Natural killer cell (primary cell): ENCODE data around the gene RCOR3. TPM values are rescaled to one million over a fixed set of nuclear protein-coding genes. Genes with fewer than 3 reads are reported as not detected.
A peak's percentile ranks its signal among the peaks of the same experiment; 100 is the strongest.

Source experiments
- ATAC-seq, 3 donors: fragments of 150-1000 bp in 2 of 3; fragments of 200-7000 bp in 1 of 3; cut with Tn5 transposase; 1 replicate in 1 of 3; 2 replicates in 2 of 3; pipeline ENCODE4 v1.10.0; 2021; ENCODE audit warnings: mild to moderate bottlenecking in 2 of 3, moderate library complexity in 2 of 3
- DNase-seq, 2 donors: peaks; one replicate each; pipeline versions ENCODE4 v3.0.0 to v3.0.0-alpha.2; 2013 to 2021; ENCODE audit warnings: mixed read lengths in 1 of 2
- H3K27ac ChIP-seq: one replicate; pipeline ENCODE4 v1.5.1; 2013; ENCODE audit warnings: mild to moderate bottlenecking, low read length
- H3K27me3 ChIP-seq: one replicate; pipeline ENCODE4 v1.6.1; 2013; ENCODE audit warnings: low read length; ENCODE audit not compliant: control insufficient read depth, insufficient read depth
- H3K36me3 ChIP-seq: one replicate; pipeline ENCODE4 v1.6.1; 2013; ENCODE audit warnings: low read length; ENCODE audit not compliant: control insufficient read depth, insufficient read depth
- H3K4me1 ChIP-seq: one replicate; pipeline ENCODE4 v1.6.1; 2013; ENCODE audit warnings: low read length; ENCODE audit not compliant: control insufficient read depth, insufficient read depth
- H3K4me3 ChIP-seq: one replicate; pipeline ENCODE4 v1.5.1; 2013; ENCODE audit warnings: low read length
- H3K9me3 ChIP-seq: one replicate; pipeline ENCODE4 v1.6.1; 2013; ENCODE audit warnings: low read length; ENCODE audit not compliant: control insufficient read depth, insufficient read depth
- H3K27ac Mint-ChIP-seq, 2 donors: one replicate each; pipeline ENCODE4 v1.8.0; 2022; ENCODE audit warnings: mild to moderate bottlenecking in 2 of 2, mixed read lengths in 2 of 2, moderate library complexity in 1 of 2
- H3K27me3 Mint-ChIP-seq, 2 donors: one replicate each; pipeline ENCODE4 v1.8.0; 2022; ENCODE audit warnings: low read depth in 2 of 2, mixed read lengths in 2 of 2
- H3K36me3 Mint-ChIP-seq: one replicate; pipeline ENCODE4 v1.8.0; 2022; ENCODE audit warnings: mixed read lengths
- H3K4me1 Mint-ChIP-seq, 2 donors: one replicate each; pipeline ENCODE4 v1.8.0; 2022; ENCODE audit warnings: mixed read lengths in 2 of 2
- H3K4me3 Mint-ChIP-seq: one replicate; pipeline ENCODE4 v1.8.0; 2022; ENCODE audit warnings: mild to moderate bottlenecking, moderate library complexity, mixed read lengths
- H3K9me3 Mint-ChIP-seq, 2 donors: one replicate each; pipeline ENCODE4 v1.8.0; 2022; ENCODE audit warnings: mixed read lengths in 2 of 2
- CTCF ChIP-seq: fragments of 200-600 bp; IDR thresholded peaks from one replicate; pipeline ENCODE4 v1.8.0; 2022; ENCODE audit warnings: antibody characterized with exemption
- WGBS: methylation state at CpG from one replicate; pipeline ENCODE4 v1.1.7; 2013; ENCODE audit warnings: missing lambda C conversion rate; ENCODE audit not compliant: insufficient coverage; 5-methylcytosine and 5-hydroxymethylcytosine counted together
- intact Hi-C: fragments of 100-400 bp; cut with micrococcal nuclease; formaldehyde crosslinking; loops from one replicate; pipeline ENCODE4 v1.14.2; 2022
- total RNA-seq, 4 donors: library from RNA; stranded (reverse); fragments of 120-200 nt in 1 of 4; gene quantifications; one replicate each; pipeline versions ENCODE4 v1.2.3 to v1.2.4, GENCODE V29; 2013 to 2022

The RCOR3 gene
- total RNA-seq, 3 donors from 2014 or later (not counting 1 experiment from before 2014, with no cell fraction given) = 70.9 to 99.2 (median 78.6) TPM

- no peaks in the 10 kb centered on the region for H3K9me3 ChIP-seq
- H3K4me3 ChIP-seq = no peak overlapping the region
- Mint-ChIP-seq H3K4me1 (peaks cover 36 to 50% of the 10 kb centered on the region in 2 donors), H3K4me3 (no peak overlapping the region), H3K9me3 (no peaks in the 10 kb centered on the region), H3K36me3 (peaks cover 15% of the 10 kb centered on the region), H3K27ac (peak overlapping the region; percentile 61 to 74), H3K27me3 (no peaks in the 10 kb centered on the region)
- H3K27ac ChIP-seq = no peak overlapping the region
- intact Hi-C loops = no loop called here
- TF ChIP-seq CTCF = no peak
- H3K36me3 ChIP-seq = peaks cover 43% of the 10 kb centered on the region
- no peak for ATAC-seq
- H3K4me1 ChIP-seq = peaks cover 30% of the 10 kb centered on the region
- no peak for DNase-seq
- no peaks in the 10 kb centered on the region for H3K27me3 ChIP-seq
- WGBS = 70% methylated on average over 4 of the region's 5 CpGs
Measured at GRCh38 chr1:211356723-211357407, 97.7 kb downstream of the RCOR3 start.

GRCh38 chr1:211358685-211359084, 99.5 kb downstream of the RCOR3 start:
- H3K27me3 ChIP-seq = no peaks in the 10 kb centered on the region
- intact Hi-C loops = no loop called here
- H3K27ac Mint-ChIP-seq = no peak overlapping the region
- H3K4me3 ChIP-seq = no peak overlapping the region
- H3K4me3 Mint-ChIP-seq = no peak overlapping the region
- peaks cover 21 to 33% of the 10 kb centered on the region in 2 donors for H3K4me1 Mint-ChIP-seq
- peaks cover 48% of the 10 kb centered on the region for H3K36me3 ChIP-seq
- peaks cover 12% of the 10 kb centered on the region for H3K4me1 ChIP-seq
- DNase-seq = no peak
- TF ChIP-seq CTCF = no peak
- H3K27ac ChIP-seq = no peak overlapping the region
- H3K9me3 ChIP-seq = no peaks in the 10 kb centered on the region
- H3K9me3 Mint-ChIP-seq = no peaks in the 10 kb centered on the region
- no CpG with 5 or more reads among the region's 1 CpG for WGBS
- H3K27me3 Mint-ChIP-seq = no peaks in the 10 kb centered on the region
- ATAC-seq = no peak
- peaks cover 15% of the 10 kb centered on the region for H3K36me3 Mint-ChIP-seq

- Mint-ChIP-seq H3K27ac (peak overlapping the region; percentile 2 to 27), H3K36me3 (peaks cover 15% of the 10 kb centered on the region), H3K4me1 (peaks cover 17 to 21% of the 10 kb centered on the region in 2 donors), H3K9me3 (no peaks in the 10 kb centered on the region), H3K4me3 (no peak overlapping the region), H3K27me3 (no peaks in the 10 kb centered on the region)
- TF ChIP-seq CTCF = no peak
- intact Hi-C loops = no loop called here
- DNase-seq (no peak), ATAC-seq (no peak)
- Histone ChIP-seq H3K27ac (no peak overlapping the region), H3K36me3 (peaks cover 48% of the 10 kb centered on the region), H3K27me3 (no peaks in the 10 kb centered on the region), H3K9me3 (no peaks in the 10 kb centered on the region), H3K4me3 (no peak overlapping the region), H3K4me1 (peaks cover 4% of the 10 kb centered on the region)
- 91% methylated on average over 3 of the region's 3 CpGs for WGBS
Measured at GRCh38 chr1:211359876-211360275, 100.7 kb downstream of the RCOR3 start.

- no peak for TF ChIP-seq CTCF
- H3K9me3 Mint-ChIP-seq = no peaks in the 10 kb centered on the region
- no peaks in the 10 kb centered on the region for H3K4me1 ChIP-seq
- H3K27ac Mint-ChIP-seq = no peak overlapping the region
- no peaks in the 10 kb centered on the region for H3K9me3 ChIP-seq
- WGBS = no CpG with 5 or more reads among the region's 1 CpG
- H3K27ac ChIP-seq = no peak overlapping the region
- H3K4me3 Mint-ChIP-seq = no peak overlapping the region
- H3K27me3 ChIP-seq = no peaks in the 10 kb centered on the region
- no peaks in the 10 kb centered on the region for H3K27me3 Mint-ChIP-seq
- H3K36me3 Mint-ChIP-seq = peaks cover 19% of the 10 kb centered on the region
- H3K36me3 ChIP-seq = peaks cover 52% of the 10 kb centered on the region
- H3K4me3 ChIP-seq = no peak overlapping the region
- ATAC-seq (no peak), DNase-seq (no peak)
- intact Hi-C loops = no loop called here
- H3K4me1 Mint-ChIP-seq = peaks cover 5 to 8% of the 10 kb centered on the region in 2 donors
Measured at GRCh38 chr1:211361202-211361601, 102.0 kb downstream of the RCOR3 start.
